Nephron progenitor cell (in vitro differentiated cells): ENCODE data around the gene BIRC7.

Experiments used
- DNase-seq: peaks from one replicate; pipeline ENCODE4 v3.0.0; 2021
- H3K27ac Mint-ChIP-seq: 2 replicates; pipeline ENCODE4 v1.8.0; 2021; ENCODE audit warnings: mild to moderate bottlenecking, moderate library complexity, mixed read lengths
- H3K27me3 Mint-ChIP-seq: 2 replicates; pipeline ENCODE4 v1.8.0; 2021; ENCODE audit warnings: mild to moderate bottlenecking, low read depth, mixed read lengths; ENCODE audit not compliant: poor library complexity
- H3K36me3 Mint-ChIP-seq: 2 replicates; pipeline ENCODE4 v1.8.0; 2021; ENCODE audit warnings: low read depth, mixed read lengths
- H3K4me1 Mint-ChIP-seq: 2 replicates; pipeline ENCODE4 v1.8.0; 2021; ENCODE audit warnings: mixed read lengths
- H3K4me3 Mint-ChIP-seq: 2 replicates; pipeline ENCODE4 v1.8.0; 2021; ENCODE audit warnings: mild to moderate bottlenecking, moderate library complexity, mixed read lengths
- H3K9me3 Mint-ChIP-seq: 2 replicates; pipeline ENCODE4 v1.8.0; 2021; ENCODE audit warnings: mild to moderate bottlenecking, moderate library complexity, mixed read lengths
- TF ChIP-seq, protein P1 (sequence below): fragments of 200-600 bp; sonication (generic); IDR thresholded peaks from 2 replicates; pipeline ENCODE4 v1.5.0; 2021; ENCODE audit warnings: antibody characterized with exemption

The BIRC7 gene

DNA sequence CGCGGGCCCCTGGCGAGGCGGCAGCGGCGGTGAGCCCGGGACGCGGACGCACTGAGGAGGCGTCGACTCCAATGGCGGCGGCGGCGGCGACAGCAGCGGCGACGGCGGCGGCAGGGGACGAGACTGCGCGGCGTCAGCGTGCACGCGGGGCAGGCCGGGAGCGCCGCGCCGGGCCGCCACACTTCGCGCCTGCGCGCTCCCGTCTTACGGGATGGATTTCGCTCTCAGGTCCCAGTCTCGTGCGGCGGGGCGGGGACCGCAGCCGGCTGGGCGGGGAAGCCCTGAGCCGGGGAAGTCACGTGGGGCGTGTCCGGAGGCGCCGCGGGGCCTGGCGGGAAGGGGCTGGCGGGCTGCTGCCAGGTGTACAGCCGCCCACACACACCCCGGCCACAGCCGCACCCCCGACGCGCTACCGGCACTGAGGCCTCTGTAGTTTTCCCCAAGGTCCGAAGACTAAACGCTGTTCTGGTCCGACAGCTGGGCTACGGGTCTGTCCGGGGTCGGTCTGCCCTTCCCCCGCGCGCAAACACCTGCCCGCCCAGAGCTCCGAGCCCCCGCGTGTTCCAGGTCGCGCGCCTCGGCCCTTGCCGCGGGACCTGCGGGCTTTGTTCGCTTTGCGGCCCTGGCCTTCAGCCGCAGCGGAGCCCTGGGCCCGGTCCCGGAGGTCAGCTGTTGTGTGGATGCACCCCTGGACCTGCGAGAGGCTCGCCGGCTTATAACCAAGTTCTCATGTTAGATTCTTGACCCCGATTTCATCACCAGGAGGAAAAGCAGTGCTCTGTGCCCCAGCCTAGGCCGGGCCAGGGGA, 19.5 kb upstream of the BIRC7 start, which contains the start of gene YTHDF1:
TSS of gene YTHDF1 (minus strand) at position 91 of the 808 bp plus-strand sequence. CDS start 239 bp downstream, outside the sequence.
- Mint-ChIP-seq H3K4me3 (peak within 1 kb of the TSS; percentile 96), H3K4me1 (peaks cover 45% of the 10 kb centered on the region), H3K27ac (peak within 1 kb of the TSS; percentile 96), H3K9me3 (no peaks in the 10 kb centered on the region), H3K27me3 (peaks cover 22% of the 10 kb centered on the region), H3K36me3 (peaks cover 36% of the 10 kb centered on the region)
- peak; percentile 95 for DNase-seq
- TF ChIP-seq, protein P1, sequence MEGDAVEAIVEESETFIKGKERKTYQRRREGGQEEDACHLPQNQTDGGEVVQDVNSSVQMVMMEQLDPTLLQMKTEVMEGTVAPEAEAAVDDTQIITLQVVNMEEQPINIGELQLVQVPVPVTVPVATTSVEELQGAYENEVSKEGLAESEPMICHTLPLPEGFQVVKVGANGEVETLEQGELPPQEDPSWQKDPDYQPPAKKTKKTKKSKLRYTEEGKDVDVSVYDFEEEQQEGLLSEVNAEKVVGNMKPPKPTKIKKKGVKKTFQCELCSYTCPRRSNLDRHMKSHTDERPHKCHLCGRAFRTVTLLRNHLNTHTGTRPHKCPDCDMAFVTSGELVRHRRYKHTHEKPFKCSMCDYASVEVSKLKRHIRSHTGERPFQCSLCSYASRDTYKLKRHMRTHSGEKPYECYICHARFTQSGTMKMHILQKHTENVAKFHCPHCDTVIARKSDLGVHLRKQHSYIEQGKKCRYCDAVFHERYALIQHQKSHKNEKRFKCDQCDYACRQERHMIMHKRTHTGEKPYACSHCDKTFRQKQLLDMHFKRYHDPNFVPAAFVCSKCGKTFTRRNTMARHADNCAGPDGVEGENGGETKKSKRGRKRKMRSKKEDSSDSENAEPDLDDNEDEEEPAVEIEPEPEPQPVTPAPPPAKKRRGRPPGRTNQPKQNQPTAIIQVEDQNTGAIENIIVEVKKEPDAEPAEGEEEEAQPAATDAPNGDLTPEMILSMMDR: no peak

DNA sequence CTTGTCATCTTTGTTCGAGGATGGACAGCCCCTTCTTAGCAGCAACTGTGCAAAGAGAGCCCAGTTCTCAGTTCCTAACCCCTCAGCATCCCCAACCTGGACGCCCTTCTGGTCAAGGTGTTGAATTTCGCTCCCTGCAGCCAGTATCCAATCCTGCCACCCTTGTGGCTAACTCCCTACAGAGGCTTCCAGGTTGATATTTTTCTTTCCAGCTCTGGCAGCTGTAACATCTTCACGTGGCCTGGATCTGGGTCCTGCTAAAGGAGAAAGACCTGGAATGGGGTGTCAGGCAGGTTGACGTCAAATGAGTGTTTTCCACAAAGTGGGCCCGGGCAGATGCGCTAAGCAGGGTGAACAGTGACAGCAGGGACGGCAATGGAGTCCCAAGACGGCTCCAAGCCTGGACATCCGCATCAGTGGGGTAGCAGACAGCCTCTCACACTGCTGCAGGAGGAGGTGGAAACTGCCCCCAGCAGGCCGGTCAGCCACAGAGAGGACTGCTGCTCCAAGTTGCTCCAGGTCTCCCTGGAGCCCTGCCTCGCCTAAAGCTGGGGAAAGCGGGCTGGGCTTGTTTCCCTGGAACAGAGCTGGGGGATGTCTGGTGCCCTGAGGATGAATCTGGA, 18.7 kb upstream of the BIRC7 start:
- TF ChIP-seq, protein P1: no peak
- no peaks in the 10 kb centered on the region for H3K9me3 Mint-ChIP-seq
- peaks cover 43% of the 10 kb centered on the region for H3K4me1 Mint-ChIP-seq
- peaks cover 31% of the 10 kb centered on the region for H3K36me3 Mint-ChIP-seq
- peak overlapping the region; percentile 81 for H3K4me3 Mint-ChIP-seq
- peaks cover 27% of the 10 kb centered on the region for H3K27me3 Mint-ChIP-seq
- H3K27ac Mint-ChIP-seq: no peak overlapping the region
- no peak for DNase-seq

DNA sequence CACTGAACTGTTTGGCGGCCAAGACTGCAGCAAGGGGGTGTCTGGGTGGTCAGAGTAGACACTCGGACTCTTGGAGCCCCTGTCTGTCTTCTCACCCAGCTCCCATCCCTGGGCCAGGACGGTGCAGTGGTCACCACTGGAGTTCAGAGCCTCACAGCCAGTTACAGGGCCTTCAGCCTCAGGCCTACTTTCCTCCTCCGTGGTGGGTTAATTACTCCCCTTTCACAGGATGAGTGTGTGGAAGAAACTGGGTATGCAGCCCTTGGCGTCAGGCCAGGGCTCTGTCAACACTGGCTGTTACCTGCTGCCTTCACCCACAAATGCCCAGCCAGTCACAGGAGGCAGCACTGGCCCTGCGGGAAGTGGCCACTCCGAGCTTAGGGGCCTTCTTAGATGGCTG, 18.0 kb upstream of the BIRC7 start:
- Mint-ChIP-seq H3K36me3 (peaks cover 23% of the 10 kb centered on the region), H3K27me3 (peaks cover 32% of the 10 kb centered on the region), H3K27ac (no peak overlapping the region), H3K9me3 (no peaks in the 10 kb centered on the region), H3K4me1 (peaks cover 36% of the 10 kb centered on the region), H3K4me3 (no peak overlapping the region)
- TF ChIP-seq, protein P1: no peak
- no peak for DNase-seq

DNA sequence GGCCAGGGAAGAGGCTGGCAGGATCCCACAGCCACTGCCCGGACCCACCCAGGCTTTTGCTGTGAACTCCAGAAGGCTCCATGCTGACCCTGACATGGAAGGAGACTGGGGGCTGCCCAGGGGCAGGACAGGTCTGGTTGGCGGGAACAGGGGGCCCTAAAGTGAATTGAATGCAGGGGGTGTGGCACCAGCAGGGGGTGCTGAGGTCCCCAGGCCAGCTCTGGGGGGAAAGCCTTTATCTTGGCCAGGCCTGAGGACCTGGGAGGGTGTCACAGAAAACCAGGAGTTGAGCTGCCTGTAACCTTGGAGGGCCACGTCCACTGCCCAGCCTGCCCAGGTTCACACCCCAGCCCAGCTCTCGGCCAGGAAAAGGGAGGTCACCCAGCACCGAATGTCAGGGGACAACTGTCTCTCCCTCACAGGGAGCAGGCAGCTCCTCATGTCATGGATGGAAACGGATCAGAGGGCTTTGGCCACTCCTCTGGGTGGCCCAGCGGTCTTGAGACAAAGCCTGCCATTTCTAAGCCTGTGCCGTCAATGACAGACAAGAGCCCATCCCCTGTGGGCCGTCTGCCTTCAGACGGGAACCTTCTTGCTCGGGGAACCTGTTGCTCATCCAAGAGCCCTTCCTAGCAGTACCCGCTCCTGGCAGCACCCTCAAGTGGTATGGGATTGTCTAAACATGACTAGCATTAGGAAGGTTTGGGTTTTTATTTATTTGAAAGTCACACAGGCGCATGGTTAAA, 16.8 kb upstream of the BIRC7 start:
- Mint-ChIP-seq H3K27me3 (peaks cover 38% of the 10 kb centered on the region), H3K4me1 (peaks cover 29% of the 10 kb centered on the region), H3K27ac (no peak overlapping the region), H3K4me3 (no peak overlapping the region), H3K36me3 (peaks cover 11% of the 10 kb centered on the region), H3K9me3 (no peaks in the 10 kb centered on the region)
- TF ChIP-seq, protein P1: no peak
- no peak for DNase-seq

DNA sequence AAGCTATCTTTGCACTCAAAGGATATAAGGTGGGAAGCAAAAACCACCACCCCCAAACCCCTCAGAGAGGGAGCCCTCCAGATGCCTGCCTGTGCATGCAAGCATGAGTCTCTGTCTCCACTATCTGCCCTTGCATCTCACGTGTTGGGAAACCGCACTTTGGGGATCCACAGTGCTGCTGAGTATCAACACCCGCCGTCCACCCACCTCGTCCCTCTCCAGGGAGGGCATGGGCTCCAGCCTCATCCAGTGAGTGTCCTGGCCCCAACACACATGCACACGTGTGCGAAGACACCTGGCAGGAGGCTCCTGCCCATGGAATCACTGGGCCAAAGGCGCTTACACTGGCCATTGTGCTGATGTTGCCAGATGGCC, 16.3 kb upstream of the BIRC7 start:
- TF ChIP-seq, protein P1: no peak

More for the DNA sequence above, 16.3 kb upstream of the BIRC7 start:
- Mint-ChIP-seq H3K27ac (no peak overlapping the region), H3K27me3 (peaks cover 41% of the 10 kb centered on the region), H3K4me1 (peaks cover 29% of the 10 kb centered on the region), H3K36me3 (peaks cover 6% of the 10 kb centered on the region), H3K9me3 (no peaks in the 10 kb centered on the region), H3K4me3 (no peak overlapping the region)
- no peak for DNase-seq
